PC-9 (cell line): Measurements from ENCODE around the gene PCNT. TPM values are rescaled to one million over a fixed set of nuclear protein-coding genes. Genes with fewer than 3 reads are reported as not detected.
A peak's percentile ranks its signal among the peaks of the same experiment; 100 is the strongest.

Experiments
- BruUV-seq: library from RNA; stranded (reverse); fragments of 400-500 nt; replicated peaks from 2 replicates; lab custom pipeline; 2021; lab: Mats Ljungman, UMichigan
- CTCF ChIA-PET: fragments of 300-600 bp; sonication (Branson Sonifier 250); formaldehyde crosslinking; loops from one replicate; lab custom pipeline; 2022; ENCODE audit warnings: antibody characterized with exemption; lab: Charles Lee
- POLR2A ChIA-PET: fragments of 300-600 bp; sonication (Branson Sonifier 250); formaldehyde crosslinking; loops from one replicate; lab custom pipeline; 2022; ENCODE audit warnings: antibody characterized with exemption; ENCODE audit not compliant: unreplicated experiment; lab: Charles Lee
- DNase-seq, 2 experiments: peaks; one replicate each; pipeline versions ENCODE4 v3.0.0 to v3.0.0-alpha.2; 2015 to 2022; ENCODE audit warnings: mixed read lengths in 1 of 2
- H2AFZ ChIP-seq: fragments of 200-600 bp; sonication (generic); 2 replicates; pipeline ENCODE4 v1.8.1; 2017; ENCODE audit warnings: antibody characterized with exemption
- H3F3A ChIP-seq: fragments of 200-600 bp; sonication (generic); 2 replicates; pipeline ENCODE4 v1.8.1; 2017; ENCODE audit warnings: antibody characterized with exemption, mild to moderate bottlenecking, low read depth; ENCODE audit not compliant: insufficient read depth
- H3K27ac ChIP-seq: fragments of 200-600 bp; sonication (generic); 2 replicates; pipeline ENCODE4 v1.6.1; 2016; ENCODE audit warnings: mixed run types
- H3K27me3 ChIP-seq: fragments of 200-600 bp; sonication (generic); 2 replicates; pipeline ENCODE4 v1.6.1; 2016; ENCODE audit warnings: low read depth, mixed run types; ENCODE audit not compliant: insufficient read depth
- H3K36me3 ChIP-seq: fragments of 200-600 bp; sonication (generic); 2 replicates; pipeline ENCODE4 v1.6.1; 2016; ENCODE audit warnings: low read depth, mixed run types
- H3K4me1 ChIP-seq: fragments of 200-600 bp; sonication (generic); replicated peaks from 2 replicates; pipeline ENCODE4 v1.6.1; 2016; ENCODE audit warnings: mixed run types; ENCODE audit not compliant: insufficient read depth
- H3K4me2 ChIP-seq: fragments of 200-600 bp; sonication (generic); 2 replicates; pipeline ENCODE4 v1.6.1; 2017; ENCODE audit warnings: mixed run types
- H3K4me3 ChIP-seq: fragments of 200-600 bp; sonication (generic); 2 replicates; pipeline ENCODE4 v1.6.1; 2016; ENCODE audit warnings: mixed run types
- H3K79me2 ChIP-seq: fragments of 200-600 bp; sonication (generic); 2 replicates; pipeline ENCODE4 v1.6.1; 2017; ENCODE audit warnings: low read depth, mixed run types
- H3K9me2 ChIP-seq: fragments of 200-600 bp; sonication (generic); 2 replicates; pipeline ENCODE4 v1.8.1; 2017; ENCODE audit warnings: mild to moderate bottlenecking; ENCODE audit not compliant: insufficient read depth
- H3K9me3 ChIP-seq: fragments of 200-600 bp; sonication (generic); 2 replicates; pipeline ENCODE4 v1.8.1; 2016; ENCODE audit warnings: low read depth; ENCODE audit not compliant: insufficient read depth
- H4K20me1 ChIP-seq: fragments of 200-600 bp; sonication (generic); 2 replicates; pipeline ENCODE4 v1.8.1; 2017; ENCODE audit not compliant: insufficient read depth
- CTCF ChIP-seq: fragments of 200-600 bp; sonication (generic); conservative IDR thresholded peaks from 2 replicates; pipeline ENCODE4 v1.6.1; 2017; ENCODE audit warnings: mixed run types, antibody characterized with exemption, mild to moderate bottlenecking, moderate library complexity
- EZH2 ChIP-seq: fragments of 200-600 bp; sonication (generic); IDR thresholded peaks from 2 replicates; pipeline ENCODE4 v1.8.0; 2017; ENCODE audit warnings: antibody characterized with exemption, low read depth
- intact Hi-C: fragments of 100-400 bp; cut with micrococcal nuclease; formaldehyde crosslinking; loops from one replicate; pipeline ENCODE4 v1.10.0; 2022; ENCODE audit not compliant: unreplicated experiment
- total RNA-seq: library from RNA; stranded (reverse); gene quantifications from 2 replicates; pipeline ENCODE4 v1.2.3, GENCODE V29; 2021

PCNT gene
- total RNA-seq, 1 experiment from 2014 or later = 33.4 TPM

GRCh38 chr21:46455575-46456385, 131.8 kb downstream of the PCNT start:
- no peaks in the 10 kb centered on the region for H4K20me1 ChIP-seq
- intact Hi-C loops = no loop called here
- H3K9me2 ChIP-seq = no peaks in the 10 kb centered on the region
- no peak overlapping the region for H3K27ac ChIP-seq
- BruUV-seq = no TSS peak
- peaks cover 30% of the 10 kb centered on the region for H3K79me2 ChIP-seq
- H3F3A ChIP-seq = no peaks in the 10 kb centered on the region
- no peak overlapping the region for H3K4me3 ChIP-seq
- CTCF ChIA-PET = no interaction called here
- H3K4me2 ChIP-seq = no peak overlapping the region
- no peaks in the 10 kb centered on the region for H3K9me3 ChIP-seq
- POLR2A ChIA-PET = interaction anchor here (0.6 kb wide), 1 partner anchor 12 kb away, joined by 3 read pairs; no protein-coding TSS in a partner anchor
- no peak for DNase-seq
- H3K27me3 ChIP-seq = no peaks in the 10 kb centered on the region
- no peak overlapping the region for H2AFZ ChIP-seq
- no peaks in the 10 kb centered on the region for H3K4me1 ChIP-seq
- no peaks in the 10 kb centered on the region for H3K36me3 ChIP-seq
- TF ChIP-seq CTCF (no peak), EZH2 (no peak)

GRCh38 chr21:46456750-46457149, 132.8 kb downstream of the PCNT start:
- Histone ChIP-seq H3K4me2 (peak overlapping the region; percentile 98; the same call in 1 of the 2 replicates), H3K4me3 (no peak overlapping the region)

GRCh38 chr21:46457801-46458314, 133.9 kb downstream of the PCNT start:
- Histone ChIP-seq H3K79me2 (peaks cover 31% of the 10 kb centered on the region), H3K36me3 (no peaks in the 10 kb centered on the region), H3K27ac (peak overlapping the region; percentile 49), H3K4me1 (no peaks in the 10 kb centered on the region), H4K20me1 (no peaks in the 10 kb centered on the region), H3K9me3 (no peaks in the 10 kb centered on the region), H3K27me3 (no peaks in the 10 kb centered on the region), H3K4me3 (peak overlapping the region; percentile 78), H3K9me2 (no peaks in the 10 kb centered on the region), H3K4me2 (peak overlapping the region; percentile 98), H3F3A (no peaks in the 10 kb centered on the region), H2AFZ (peak overlapping the region; percentile 97)
- CTCF ChIA-PET = no interaction called here
- no peak for DNase-seq
- POLR2A ChIA-PET = interaction anchor here (0.6 kb wide), 1 partner anchor 20 kb away, joined by 3 read pairs; no protein-coding TSS in a partner anchor
- TF ChIP-seq CTCF (no peak), EZH2 (no peak)
- intact Hi-C loops = no loop called here
- BruUV-seq = no TSS peak

More at GRCh38 chr21:46456750-46457149, 132.8 kb downstream of the PCNT start:
- DNase-seq = no peak
- CTCF ChIA-PET = no interaction called here
- no peaks in the 10 kb centered on the region for H3K9me2 ChIP-seq
- no peaks in the 10 kb centered on the region for H3K9me3 ChIP-seq
- no peak overlapping the region for H2AFZ ChIP-seq
- intact Hi-C loops = no loop called here
- H3K4me1 ChIP-seq = no peaks in the 10 kb centered on the region
- H3K27ac ChIP-seq = no peak overlapping the region
- H3K27me3 ChIP-seq = no peaks in the 10 kb centered on the region
- H3F3A ChIP-seq = no peaks in the 10 kb centered on the region
- H4K20me1 ChIP-seq = no peaks in the 10 kb centered on the region
- TF ChIP-seq EZH2 = no peak
- TF ChIP-seq CTCF = no peak
- no TSS peak for BruUV-seq
- H3K36me3 ChIP-seq = no peaks in the 10 kb centered on the region
- H3K79me2 ChIP-seq = peaks cover 31% of the 10 kb centered on the region
- POLR2A ChIA-PET = no interaction called here
